ENCODE data around the gene NCS1.
"Not testable (repeated sequence)": the region's sequence is repeated elsewhere in the genome, so short reads cannot be mapped to it uniquely, and the experiment has no call there.

Gene NCS1

DNA sequence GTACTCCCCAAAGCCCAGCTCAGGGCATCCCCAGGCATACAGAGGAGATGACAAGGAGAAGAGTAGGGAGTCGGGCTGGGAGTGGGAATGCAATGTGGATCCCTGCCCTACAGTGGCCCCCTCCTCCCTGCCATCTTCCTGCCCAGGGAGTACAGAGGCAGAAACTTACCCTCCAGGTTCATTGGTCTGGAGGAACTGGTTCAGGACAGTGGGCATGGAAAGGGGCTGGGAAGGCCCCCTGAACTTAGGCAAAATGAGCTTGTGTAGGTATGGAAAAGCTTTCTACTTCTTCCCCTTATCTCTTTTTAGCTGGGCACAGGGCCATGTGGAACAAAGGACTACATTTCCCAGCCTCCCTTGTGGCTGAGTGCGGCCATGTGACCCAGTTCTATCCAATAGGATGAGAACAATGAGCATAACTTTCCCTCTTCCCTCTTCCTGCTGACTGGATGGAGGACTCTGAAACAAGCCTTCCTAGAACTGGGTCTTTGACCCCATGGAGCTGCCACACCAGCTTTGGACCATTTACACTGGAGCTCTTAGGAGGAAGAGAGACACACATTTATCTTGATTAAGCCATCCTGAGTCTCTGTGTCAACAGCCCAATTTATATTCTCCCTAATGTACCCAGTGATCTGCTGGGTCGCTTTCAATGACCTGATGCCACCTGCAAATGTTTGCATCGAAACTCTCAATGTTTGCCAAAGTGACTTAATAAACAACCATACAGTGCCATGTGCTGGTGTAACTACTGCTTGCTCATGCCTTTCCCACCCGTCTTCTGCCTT lies 68.4 kb downstream of the NCS1 start:
- DNase-seq = no peak

DNA sequence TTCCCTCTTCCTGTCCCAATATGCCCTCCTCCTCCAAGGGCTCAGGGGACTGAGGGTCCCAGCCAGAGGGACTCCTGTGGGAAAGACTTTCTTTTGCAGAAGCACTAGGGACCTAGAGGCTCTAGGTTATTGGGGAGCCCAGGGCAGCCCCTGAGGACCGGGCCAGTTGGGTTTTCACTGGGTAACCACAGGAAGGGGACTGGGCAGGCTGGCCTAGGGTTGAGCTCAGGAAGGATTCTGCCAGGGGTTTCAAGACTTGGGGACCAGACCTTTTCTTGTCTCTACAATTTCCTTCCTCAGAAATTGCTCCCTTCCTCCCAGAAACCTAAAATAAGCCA lies 69.0 kb downstream of the NCS1 start:
- DNase-seq = no peak

DNA sequence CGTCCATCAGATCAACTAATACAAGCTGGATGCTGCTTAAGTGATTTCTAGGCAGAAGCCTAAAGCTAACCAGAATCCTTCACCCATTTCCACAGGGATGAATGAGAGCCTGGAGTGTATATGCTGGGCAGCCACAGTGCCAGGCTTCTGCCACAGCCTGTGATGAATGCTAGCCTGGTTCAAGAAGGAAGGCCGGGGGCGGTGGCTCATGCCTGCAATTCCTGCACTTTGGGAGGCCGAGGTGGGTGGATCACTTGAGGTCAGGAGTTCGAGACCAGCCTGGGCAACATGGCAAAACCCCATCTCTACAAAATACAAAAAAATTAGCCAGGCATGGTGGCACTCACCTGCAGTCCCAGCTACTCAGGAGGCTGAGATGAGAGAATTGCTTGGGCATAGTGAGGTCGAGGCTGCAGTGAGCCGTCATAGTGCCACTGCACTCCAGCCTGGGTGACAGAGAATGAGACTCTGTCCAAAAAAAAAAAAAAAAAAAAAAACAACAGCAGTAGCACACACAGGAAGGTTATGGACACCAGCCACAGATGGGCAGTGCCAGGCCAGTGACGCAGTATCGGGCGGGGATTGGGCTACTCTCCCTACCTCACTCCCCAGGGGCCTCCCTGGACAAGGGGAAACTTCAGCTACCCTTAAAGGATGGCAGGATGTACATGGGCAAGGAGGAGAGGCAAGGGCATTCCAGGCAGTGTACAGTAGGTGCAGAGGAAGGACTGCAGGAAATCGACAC lies 70.2 kb downstream of the NCS1 start:
- DNase-seq = no peak

DNA sequence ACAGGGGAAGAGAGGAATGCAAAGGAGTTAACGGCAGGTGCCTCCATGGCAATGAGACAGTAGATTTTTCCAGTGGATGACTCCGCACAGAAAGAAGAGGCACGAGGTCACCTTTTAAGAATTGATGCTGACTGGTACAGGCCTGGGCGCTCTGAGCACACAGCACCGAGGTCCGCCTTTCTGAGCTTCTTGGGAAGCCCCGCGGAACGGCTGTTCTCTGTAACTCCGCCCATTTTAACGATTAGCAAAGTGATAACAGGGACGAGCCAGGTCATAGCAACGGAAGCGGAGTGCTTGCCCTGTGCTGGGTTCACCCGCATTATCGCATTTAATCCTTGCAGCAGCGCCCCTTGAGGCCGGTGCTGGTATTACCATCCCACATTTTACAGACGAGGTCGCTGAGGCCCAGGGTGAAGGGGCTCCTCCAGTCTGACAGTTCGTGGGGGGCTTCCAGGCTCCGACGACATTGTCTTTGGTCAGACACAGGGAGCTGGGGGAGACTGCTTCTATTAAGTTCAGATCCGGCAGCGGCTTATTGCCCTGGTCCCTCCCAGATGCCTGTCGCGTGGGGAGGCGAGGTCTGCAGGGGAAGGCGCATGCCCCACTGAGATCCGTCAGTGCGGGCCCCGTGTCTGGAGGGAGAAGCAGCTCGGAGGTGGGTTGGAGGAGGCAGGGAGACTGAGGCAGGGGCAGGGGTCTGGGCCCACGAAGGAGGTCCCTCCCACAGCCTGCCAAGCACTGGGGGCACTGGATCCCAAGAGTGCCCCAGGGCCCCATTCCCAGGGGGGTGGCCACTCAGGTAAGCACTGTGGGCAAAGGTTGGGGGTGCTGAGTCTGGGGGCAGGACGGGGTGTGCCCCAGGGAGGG lies 71.0 kb downstream of the NCS1 start:
- peak; percentile 74 for DNase-seq

DNA sequence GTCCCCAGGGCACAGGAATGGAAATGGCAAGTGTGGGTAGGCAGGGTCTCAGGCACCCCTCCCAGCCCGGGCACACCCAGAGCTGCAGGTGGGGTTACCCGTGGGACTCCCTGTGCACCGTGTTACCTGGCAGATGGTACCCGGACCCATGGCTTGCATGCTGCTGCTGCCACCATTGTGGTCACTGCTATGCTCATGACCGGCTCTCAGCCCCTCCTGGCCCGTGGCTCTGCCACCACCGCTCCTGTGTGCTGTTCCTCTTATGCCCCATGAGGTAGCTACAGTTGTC lies 71.6 kb downstream of the NCS1 start:
- DNase-seq = no peak

DNA sequence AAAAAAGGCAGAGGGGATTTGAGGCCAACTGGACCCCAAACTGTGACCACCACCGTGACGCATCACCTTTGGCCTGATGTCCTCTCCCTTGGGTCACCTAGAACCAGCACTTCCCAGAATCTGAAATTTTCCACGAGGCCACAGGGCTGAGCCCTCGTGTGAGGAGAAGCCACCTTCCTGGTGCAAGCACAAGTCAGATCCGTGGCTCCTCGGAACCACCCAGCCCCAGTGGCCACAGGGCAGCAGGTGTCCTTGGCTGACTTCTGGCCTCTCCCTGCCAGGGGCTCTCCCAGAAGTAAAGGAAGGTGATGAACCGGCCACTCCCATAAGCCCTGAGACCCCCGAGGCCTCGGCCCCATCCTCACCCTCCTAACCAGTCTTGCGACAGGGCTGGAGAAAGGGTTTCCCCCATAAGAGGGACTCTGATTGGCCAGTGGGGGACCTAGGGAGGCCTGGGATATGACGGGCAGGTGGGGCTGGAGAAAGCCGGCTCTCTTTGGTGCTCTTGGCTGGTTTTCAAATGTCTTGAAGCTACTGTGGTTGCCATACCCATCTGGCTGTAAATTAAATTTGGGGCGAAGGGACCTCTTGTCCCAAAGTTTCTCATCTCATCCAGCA lies 72.5 kb downstream of the NCS1 start:
- DNase-seq = no peak

DNA sequence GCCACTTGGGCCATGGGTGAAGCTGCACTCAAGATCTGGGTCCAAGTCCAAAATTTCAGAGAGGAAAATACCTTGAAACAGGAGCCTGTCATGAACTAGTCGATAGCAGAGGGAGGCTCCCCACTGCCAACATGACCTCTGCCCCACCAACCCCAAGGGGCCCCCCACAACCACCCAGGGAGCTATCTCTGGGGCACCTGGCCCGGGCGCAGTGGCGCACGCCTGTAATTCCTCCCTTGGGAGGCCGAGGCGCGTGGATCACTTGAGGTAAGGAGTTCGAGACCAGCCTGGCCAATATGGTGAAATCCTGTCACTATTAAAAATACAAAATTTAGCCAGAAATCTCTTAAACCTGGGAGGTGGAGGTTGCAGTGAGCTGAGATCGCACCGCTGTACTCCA lies 73.3 kb downstream of the NCS1 start:
- no peak for DNase-seq

DNA sequence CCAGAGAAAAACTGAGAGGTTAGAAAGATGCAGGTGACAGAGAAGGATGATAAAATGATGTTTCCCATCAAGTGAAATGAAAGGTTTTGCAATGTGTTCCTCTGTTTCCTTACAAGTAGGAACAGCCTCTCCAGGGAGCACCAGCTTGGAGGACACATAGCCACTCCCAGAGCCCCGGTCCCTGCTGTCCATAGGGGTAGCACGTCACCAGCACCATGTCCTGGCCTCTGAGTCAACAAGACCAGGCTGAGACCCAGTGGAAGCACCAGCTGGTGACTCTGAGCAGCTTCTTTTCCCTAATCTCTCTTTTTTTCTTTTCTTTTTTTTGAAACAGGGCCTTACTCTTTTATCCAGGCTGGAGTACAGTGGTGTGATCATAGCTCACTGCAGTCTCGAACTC lies 73.9 kb downstream of the NCS1 start:
- no peak for DNase-seq

DNA sequence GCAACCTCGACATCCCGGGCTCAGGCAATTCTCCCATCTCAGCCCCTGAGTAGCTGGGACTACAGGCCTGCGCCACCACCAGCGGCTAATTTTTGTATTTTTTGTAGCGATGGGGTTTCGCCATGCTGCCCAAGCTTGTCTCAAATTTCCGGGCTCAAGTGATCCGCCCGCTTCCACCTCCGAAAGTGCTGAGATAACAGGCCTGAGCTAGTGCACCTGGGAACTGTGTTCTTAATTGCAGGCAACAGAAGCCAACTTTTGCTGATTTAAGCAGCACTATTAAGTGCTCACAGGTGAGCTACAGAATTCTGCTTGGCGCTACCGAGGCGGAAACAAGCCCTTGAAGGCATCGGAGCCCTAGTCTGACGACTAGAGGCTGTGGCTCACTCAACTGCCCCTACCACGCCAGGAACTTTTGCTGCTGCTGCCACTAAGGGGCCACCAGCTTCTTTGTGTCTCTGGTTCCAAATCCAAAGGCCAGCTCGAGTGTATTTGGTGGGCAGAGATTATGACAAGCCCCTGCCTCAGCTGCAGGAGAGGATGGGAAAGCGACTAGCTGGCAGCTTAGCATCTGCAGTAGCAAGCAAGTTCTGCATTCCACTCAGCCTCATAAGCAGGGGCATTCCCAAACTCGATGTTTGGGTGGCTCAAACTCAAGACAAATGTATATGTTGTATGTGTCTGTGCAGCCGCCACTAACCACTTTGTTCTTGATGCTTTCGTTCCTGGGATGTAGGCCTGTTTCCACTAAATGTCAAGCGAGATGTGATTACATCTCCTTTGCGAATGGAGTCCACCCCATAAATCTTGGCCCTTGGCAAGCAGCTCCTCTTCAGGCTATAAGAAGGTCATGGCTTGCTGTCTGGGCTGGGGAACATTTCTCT lies 82.8 kb downstream of the NCS1 start:
- no peak for DNase-seq

DNA sequence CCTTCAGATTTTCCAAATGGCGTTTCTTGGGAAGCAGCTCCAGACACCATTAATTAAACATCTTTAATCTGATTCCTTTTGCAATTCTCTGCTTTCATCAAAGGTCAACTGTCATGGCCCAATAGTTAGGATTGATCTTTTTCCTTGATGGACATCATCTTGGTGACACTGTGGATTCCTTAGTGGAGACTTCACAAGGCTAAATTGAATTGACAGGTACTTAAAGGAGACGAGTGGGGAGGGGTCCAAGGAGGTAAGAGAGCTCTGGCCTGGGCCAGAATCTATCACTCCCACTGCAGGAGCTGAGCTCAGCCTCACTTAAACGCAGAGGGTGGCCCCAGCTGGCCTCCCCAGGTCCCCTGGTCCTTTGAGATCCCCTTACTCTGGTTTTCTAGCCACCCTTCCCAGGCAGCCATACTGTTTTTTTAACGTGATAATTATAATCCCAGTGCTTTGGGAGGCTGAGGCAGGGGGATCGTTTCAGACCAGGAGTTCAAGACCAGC lies 83.5 kb downstream of the NCS1 start:
- DNase-seq = no peak

DNA sequence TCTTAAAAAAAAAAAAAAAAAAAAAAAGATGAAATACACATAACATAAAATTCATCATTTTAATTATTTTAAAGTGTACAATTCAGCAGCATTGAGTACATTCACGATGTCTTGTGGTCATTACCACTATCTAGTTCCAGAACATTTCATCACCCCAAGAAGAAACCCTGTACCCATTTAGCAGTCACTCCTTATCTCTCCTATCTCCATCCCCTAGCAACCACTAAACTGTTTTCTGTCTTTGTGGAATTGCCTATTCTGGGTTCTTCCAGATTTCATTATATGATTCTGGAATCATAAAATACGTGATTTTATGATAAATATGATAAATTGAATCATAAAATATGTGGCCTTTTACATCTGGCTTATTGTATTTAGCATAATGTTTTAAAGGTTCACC lies 84.4 kb downstream of the NCS1 start:
- DNase-seq = no peak

DNA sequence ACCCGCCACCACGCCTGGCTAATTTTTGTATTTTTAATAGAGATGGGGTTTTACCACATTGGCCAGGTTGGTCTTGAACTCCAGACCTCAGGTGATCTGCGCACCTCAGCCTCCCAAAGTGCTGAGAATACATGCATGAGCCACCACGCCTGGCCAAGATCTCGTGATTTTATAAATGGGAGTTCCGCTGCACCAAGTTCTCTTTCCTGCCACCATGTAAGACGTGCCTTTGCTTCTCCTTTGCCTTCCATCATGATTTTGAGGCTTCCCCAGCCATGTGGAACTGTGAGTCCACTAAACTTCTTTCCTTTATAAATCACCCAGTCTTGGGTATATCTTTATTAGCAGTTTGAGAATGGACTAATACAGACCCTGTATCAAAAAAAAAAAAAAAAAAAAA lies 85.9 kb downstream of the NCS1 start:
- DNase-seq = not testable (repeated sequence)

DNA sequence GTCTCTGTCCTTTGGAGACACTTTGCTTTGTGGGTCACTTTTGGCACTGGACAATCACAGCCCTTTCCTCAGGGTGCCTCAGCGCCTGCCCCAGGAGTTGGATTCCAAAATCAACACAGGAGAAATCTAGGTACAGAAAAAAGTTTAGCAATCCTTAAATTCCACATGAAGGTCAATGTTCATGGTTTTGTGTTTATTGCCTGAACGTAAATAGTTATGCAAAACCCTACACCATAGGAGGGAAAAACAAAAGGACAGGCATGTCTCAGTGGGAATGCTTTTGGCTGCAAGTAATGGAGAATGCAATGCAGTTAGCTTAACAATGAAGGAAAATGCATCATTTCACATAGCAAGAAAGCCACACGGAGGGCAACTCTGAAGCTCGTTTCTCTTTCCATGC lies 86.8 kb downstream of the NCS1 start:
- no peak for DNase-seq

DNA sequence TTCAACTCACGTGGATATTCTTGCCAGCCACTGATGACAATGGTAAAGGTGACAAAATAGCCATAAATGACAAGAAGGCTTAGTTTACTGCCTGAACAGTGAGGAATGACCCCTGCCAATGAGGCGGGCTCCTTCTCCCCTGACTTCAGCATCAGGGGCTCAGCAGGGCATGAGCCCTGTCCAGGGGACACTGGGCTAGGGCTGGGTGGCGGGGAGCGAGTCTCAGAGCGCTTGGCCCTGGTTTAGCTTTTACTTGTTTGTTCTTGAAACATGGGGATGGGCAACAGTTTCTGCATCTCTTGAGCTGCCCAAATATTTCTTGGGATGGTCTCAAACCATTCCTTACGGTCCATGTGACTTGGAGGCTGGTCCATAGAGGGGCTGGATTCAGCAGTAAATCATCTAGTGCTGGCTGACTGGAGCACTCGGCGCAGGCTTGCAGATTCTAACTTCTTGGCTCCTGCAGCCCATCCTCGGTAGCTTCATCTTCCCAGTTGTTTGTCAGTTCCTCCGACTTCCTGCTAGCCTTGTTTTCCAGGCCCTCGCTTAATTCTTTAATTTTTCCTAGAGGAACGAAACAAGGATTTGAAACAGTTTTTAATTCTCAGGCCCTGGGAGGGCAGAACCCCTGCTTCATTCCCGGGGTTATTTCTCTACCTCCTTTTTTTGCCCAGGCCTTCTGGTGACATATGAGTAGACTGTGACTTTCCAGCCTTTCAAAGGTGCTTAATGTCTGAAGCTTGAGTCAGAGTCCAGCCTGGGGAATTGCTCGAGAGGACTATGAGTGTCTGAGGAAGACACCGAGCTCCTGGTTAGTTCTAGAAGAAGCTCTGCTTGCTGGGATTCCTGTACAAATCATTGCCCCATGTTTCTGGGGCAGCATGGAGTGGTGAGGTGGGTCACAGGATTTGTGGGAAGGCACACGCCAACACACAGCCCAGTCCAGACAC lies 88.9 kb downstream of the NCS1 start:
- no peak for DNase-seq

DNA sequence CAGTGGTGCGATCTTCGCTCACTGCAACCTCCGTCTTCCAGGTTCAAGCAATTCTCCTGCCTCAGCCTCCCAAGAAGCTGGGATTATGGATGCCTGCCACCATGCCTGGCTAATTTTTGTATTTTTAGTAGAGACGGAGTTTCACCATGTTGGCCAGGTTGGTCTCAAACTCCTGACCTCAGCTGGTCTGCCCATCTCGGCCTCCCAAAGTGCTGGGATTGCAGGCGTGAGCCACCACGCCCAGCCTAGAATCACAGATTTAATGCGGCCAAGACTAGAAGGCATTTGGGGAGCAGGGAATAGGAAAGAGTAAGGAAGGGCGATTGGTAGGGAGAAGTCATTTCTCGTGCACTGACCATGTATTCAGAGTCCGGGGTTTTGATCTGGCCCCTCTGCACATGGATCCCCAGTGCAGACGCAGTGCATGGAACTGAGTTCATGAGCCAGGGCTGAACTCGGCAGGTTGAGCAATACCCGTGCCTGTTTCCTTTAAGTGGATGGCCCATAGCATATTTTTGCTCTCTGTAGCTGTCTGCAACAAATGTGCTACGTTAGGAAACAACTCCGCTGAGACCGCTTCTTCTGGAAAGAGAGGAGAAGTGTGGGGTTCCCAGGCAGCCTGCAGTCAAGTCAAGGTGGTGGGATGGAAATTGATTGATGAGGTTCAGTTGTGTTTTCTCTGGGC lies 90.0 kb downstream of the NCS1 start:
- DNase-seq = no peak

DNA sequence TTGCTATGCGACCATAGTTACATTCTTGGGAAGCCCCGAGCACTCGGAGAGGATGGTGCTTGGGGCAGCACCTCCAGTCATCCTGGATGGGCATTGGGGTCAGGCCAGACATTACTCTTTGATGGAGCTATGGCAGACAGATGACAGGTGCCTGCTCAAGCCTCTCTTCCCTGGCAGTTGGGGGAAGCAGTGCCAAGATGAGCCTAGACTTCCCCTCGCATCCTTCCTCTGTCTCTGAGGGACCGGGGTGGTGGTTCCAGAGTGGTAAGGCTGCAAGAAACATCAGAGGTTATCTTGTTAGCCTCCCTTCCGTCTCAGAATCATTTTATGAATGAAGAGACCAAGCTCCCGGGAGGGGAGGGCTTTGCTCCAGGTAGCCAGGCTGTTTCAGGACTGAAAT lies 90.6 kb downstream of the NCS1 start:
- no peak for DNase-seq

DNA sequence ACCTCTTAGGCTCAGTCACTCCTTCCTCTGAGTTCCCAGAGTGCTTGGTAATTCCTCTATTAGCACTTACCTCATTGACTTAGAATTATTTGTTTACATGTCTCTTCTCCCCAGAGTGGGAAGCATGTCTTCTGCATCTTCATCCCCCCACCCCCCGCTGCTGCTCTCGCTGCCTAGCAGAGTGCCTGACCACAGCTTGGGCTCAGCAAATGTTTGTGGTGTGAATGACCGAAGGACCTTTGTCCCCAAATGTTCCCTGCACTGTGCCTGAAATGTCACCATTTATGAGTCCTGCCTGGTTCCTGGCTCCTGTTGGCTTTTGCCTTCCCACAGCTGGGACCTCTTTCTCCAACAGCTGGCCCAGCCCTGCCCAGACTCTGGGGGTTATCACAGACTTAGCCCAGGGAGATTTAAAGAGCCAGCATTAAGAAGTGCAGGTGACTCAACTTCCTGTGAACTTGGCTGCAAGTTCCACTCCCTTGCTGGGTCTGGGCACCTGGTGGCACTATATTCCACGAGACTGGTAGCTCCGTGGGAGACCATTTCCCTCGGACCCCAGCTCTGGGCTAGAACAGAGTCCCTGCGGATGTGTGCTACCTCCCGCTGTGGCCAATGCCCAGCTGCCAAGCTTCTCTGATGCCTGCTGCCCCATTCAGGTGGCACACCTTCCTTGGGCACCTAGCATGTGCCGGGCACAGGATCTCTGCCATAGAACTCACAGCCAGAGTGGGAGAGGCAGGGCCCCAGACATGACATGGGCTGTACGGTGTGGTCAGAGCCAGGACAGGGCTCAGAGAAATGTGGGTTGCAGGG lies 91.6 kb downstream of the NCS1 start:
- DNase-seq = no peak

DNA sequence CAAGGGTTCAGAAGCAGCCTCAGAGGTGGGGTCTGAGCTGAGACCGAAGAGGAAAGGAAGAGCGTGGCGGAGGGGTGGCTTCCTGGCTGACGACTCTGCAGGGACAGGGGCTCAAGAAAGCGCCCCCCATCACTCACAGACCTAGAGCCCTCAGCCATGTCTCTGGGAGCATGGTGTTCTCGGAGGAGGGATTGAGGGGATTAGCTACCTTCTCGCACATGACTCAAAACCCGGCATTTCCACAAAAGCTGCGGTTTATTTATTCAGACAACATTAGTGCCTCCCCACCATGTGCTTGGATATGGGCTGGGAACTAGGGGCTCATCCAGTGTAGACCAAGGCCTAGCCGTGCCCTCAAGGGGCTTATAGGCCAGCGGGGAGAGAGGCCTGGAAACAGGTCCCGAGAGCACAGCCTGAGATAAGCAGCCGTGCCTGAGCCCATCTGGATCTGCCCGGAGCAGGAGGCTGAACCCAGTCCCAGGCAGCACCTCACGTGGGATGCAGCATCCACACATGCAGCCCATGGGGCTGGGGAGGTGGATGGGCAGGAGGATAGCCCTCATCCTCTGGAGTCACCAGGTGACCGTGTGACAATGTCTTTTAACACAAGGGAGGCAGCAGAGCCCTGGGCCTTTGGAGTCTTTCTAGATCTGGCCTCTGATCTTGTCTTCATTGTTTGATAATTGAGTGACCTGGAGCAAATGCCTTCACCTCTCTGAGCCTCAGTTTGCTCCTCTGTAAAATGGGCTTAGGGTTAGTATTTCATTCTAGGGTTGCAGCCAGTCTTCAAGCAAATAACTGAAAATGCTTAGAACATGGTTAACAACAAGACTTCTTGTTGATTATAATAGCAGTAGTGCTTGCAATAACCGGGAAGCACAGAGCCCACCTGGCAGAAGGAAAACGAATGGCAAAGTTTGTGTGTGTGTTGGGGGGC lies 92.5 kb downstream of the NCS1 start:
- DNase-seq = no peak

Measured in stimulated activated naive CD4-positive, alpha-beta T cell treated with Interleukin-2 at 50 U/mL for 16 hours (primary cell).